CD4-positive, alpha-beta T cell (primary cell): ENCODE results near the gene COL23A1. TPM values are rescaled to one million over a fixed set of nuclear protein-coding genes. Genes with fewer than 3 reads are reported as not detected.

ENCODE experiments used
- ATAC-seq: fragments of 200-7000 bp; cut with Tn5 transposase; one replicate; pipeline ENCODE4 v1.10.0; 2022; ENCODE audit warnings: mild to moderate bottlenecking; ENCODE audit not compliant: poor library complexity
- CTCF ChIA-PET: fragments of 350-600 bp; sonication (Branson Sonifier 250); formaldehyde crosslinking; loops from one replicate; lab custom pipeline; 2021; ENCODE audit warnings: antibody characterized with exemption, inconsistent platforms; lab: Charles Lee
- POLR2A ChIA-PET: fragments of 350-600 bp; sonication (Branson Sonifier 250); formaldehyde crosslinking; loops from one replicate; lab custom pipeline; 2021; ENCODE audit warnings: antibody characterized with exemption, inconsistent platforms; lab: Charles Lee
- DNase-seq, 14 experiments: peaks; one replicate each; pipeline ENCODE4 v3.0.0-alpha.2; 2013 to 2020; ENCODE audit warnings: mixed read lengths in 2 of 14
- H3K27ac ChIP-seq, 2 donors: one replicate each; pipeline versions ENCODE4 v1.5.1 to v1.7.0; 2013; ENCODE audit warnings: low read length in 2 of 2, low read depth in 1 of 2, mild to moderate bottlenecking in 1 of 2
- H3K27me3 ChIP-seq, 2 experiments: 1 replicate in 1 of 2; 2 replicates in 1 of 2; pipeline versions ENCODE4 v1.6.1 to v1.7.0; 2013; ENCODE audit warnings: low read length in 2 of 2, control low read depth in 1 of 2, mild to moderate bottlenecking in 1 of 2, moderate library complexity in 1 of 2; ENCODE audit not compliant: insufficient read depth in 2 of 2, control insufficient read depth in 1 of 2
- H3K36me3 ChIP-seq: one replicate; pipeline ENCODE4 v1.6.1; 2013; ENCODE audit warnings: low read length, control low read depth; ENCODE audit not compliant: insufficient read depth
- H3K4me1 ChIP-seq: one replicate; pipeline ENCODE4 v1.6.1; 2013; ENCODE audit warnings: low read length, control low read depth; ENCODE audit not compliant: insufficient read depth
- H3K4me3 ChIP-seq: one replicate; pipeline ENCODE4 v1.5.1; 2013; ENCODE audit warnings: mild to moderate bottlenecking, low read length, moderate library complexity
- H3K9me3 ChIP-seq, 2 experiments: 1 replicate in 1 of 2; 2 replicates in 1 of 2; pipeline versions ENCODE4 v1.6.1 to v1.7.0; 2013; ENCODE audit warnings: low read length in 2 of 2, mild to moderate bottlenecking in 2 of 2, control low read depth in 1 of 2, moderate library complexity in 1 of 2; ENCODE audit not compliant: control insufficient read depth in 1 of 2, insufficient read depth in 1 of 2
- H3K27ac Mint-ChIP-seq: one replicate; pipeline ENCODE4 v1.8.0; 2020; ENCODE audit warnings: mixed read lengths
- H3K27me3 Mint-ChIP-seq: one replicate; pipeline ENCODE4 v1.8.0; 2021; ENCODE audit warnings: mixed read lengths
- H3K36me3 Mint-ChIP-seq: one replicate; pipeline ENCODE4 v1.8.0; 2021; ENCODE audit warnings: low read depth, mixed read lengths
- H3K4me1 Mint-ChIP-seq: one replicate; pipeline ENCODE4 v1.8.0; 2021; ENCODE audit warnings: low read depth, mixed read lengths
- H3K4me3 Mint-ChIP-seq: one replicate; pipeline ENCODE4 v1.8.0; 2020; ENCODE audit warnings: mild to moderate bottlenecking, mixed read lengths
- H3K9me3 Mint-ChIP-seq: one replicate; pipeline ENCODE4 v1.8.0; 2020; ENCODE audit warnings: mixed read lengths
- CTCF ChIP-seq: fragments of 200-600 bp; IDR thresholded peaks from one replicate; pipeline ENCODE4 v1.8.0; 2022; ENCODE audit warnings: antibody characterized with exemption, mild to moderate bottlenecking
- intact Hi-C, 2 experiments: fragments of 100-400 bp; cut with DNase I in 1 of 2; cut with micrococcal nuclease in 1 of 2; formaldehyde crosslinking; loops; one replicate each; pipeline versions ENCODE4 v1.15.1 to v1.9.0; 2023 to 2025; cut with DNase I, micrococcal nuclease
- total RNA-seq, 174 experiments: library from RNA in 2 of 174; stranded (reverse) in 2 of 174; gene quantifications; one replicate each; pipeline ENCODE4 v1.2.3 and lab custom pipeline; 2021 to 2026

Gene COL23A1
- total RNA-seq, 2 experiments from 2014 or later = not detected

GRCh38 chr5:178350361-178351220, 239.6 kb downstream of the COL23A1 start:
- no peak overlapping the region for H3K27ac ChIP-seq

GRCh38 chr5:178349625-178350353, 240.4 kb downstream of the COL23A1 start:
- no peak for DNase-seq
- ChIA-PET POLR2A (no interaction called here), CTCF (no interaction called here)
- no peak overlapping the region for H3K4me3 Mint-ChIP-seq
- no peak for ATAC-seq
- intact Hi-C loops = no loop called here
- no peak overlapping the region for H3K27ac ChIP-seq
- no peak for TF ChIP-seq CTCF
- H3K27me3 Mint-ChIP-seq = peaks cover 6% of the 10 kb centered on the region
- no peaks in the 10 kb centered on the region for H3K9me3 Mint-ChIP-seq
- H3K36me3 Mint-ChIP-seq = no peaks in the 10 kb centered on the region
- no peak overlapping the region for H3K4me3 ChIP-seq
- H3K4me1 ChIP-seq = no peaks in the 10 kb centered on the region
- no peak overlapping the region for H3K27ac Mint-ChIP-seq
- no peaks in the 10 kb centered on the region for H3K27me3 ChIP-seq
- no peaks in the 10 kb centered on the region for H3K4me1 Mint-ChIP-seq
- H3K36me3 ChIP-seq = no peaks in the 10 kb centered on the region
- H3K9me3 ChIP-seq = no peaks in the 10 kb centered on the region

More at GRCh38 chr5:178350361-178351220, 239.6 kb downstream of the COL23A1 start:
- no peaks in the 10 kb centered on the region for H3K36me3 ChIP-seq
- H3K27ac Mint-ChIP-seq = no peak overlapping the region
- CTCF ChIA-PET = no interaction called here
- POLR2A ChIA-PET = no interaction called here
- H3K9me3 Mint-ChIP-seq = no peaks in the 10 kb centered on the region
- H3K27me3 Mint-ChIP-seq = peaks cover 6% of the 10 kb centered on the region
- no peaks in the 10 kb centered on the region for H3K36me3 Mint-ChIP-seq
- H3K4me3 Mint-ChIP-seq = no peak overlapping the region
- DNase-seq = peak in 1 of 14 experiments; percentile 21
- TF ChIP-seq CTCF = no peak
- no peak for ATAC-seq
- H3K27me3 ChIP-seq = no peaks in the 10 kb centered on the region
- no peaks in the 10 kb centered on the region for H3K9me3 ChIP-seq
- intact Hi-C loops = no loop called here
- H3K4me1 Mint-ChIP-seq = no peaks in the 10 kb centered on the region
- H3K4me3 ChIP-seq = no peak overlapping the region
- no peaks in the 10 kb centered on the region for H3K4me1 ChIP-seq

- ChIA-PET POLR2A (no interaction called here), CTCF (no interaction called here)
- no peak for ATAC-seq
- no peaks in the 10 kb centered on the region for H3K36me3 ChIP-seq
- Mint-ChIP-seq H3K9me3 (no peaks in the 10 kb centered on the region), H3K27me3 (peaks cover 6% of the 10 kb centered on the region), H3K4me3 (no peak overlapping the region), H3K36me3 (no peaks in the 10 kb centered on the region), H3K4me1 (no peaks in the 10 kb centered on the region), H3K27ac (no peak overlapping the region)
- H3K27ac ChIP-seq = no peak overlapping the region
- H3K27me3 ChIP-seq = no peaks in the 10 kb centered on the region
- no peaks in the 10 kb centered on the region for H3K4me1 ChIP-seq
- no peaks in the 10 kb centered on the region for H3K9me3 ChIP-seq
- no peak for TF ChIP-seq CTCF
- intact Hi-C loops = no loop called here
- DNase-seq = no peak
- H3K4me3 ChIP-seq = no peak overlapping the region
Measured at GRCh38 chr5:178349075-178349511, 241.1 kb downstream of the COL23A1 start.
